ENCODE results near the gene TMEM187. TPM values are rescaled to one million over a fixed set of nuclear protein-coding genes. Genes with fewer than 3 reads are reported as not detected.

TMEM187 gene
- total RNA-seq, 1 donor from 2014 or later: 14.4 TPM

- H3K27me3 Mint-ChIP-seq: no peaks in the 10 kb centered on the region
- peak within 1 kb of the TSS; percentile 91 for H3K27ac Mint-ChIP-seq
- DNase-seq (ENCODE audit: extremely low spot score, unreplicated experiment): no peak
- H3K36me3 Mint-ChIP-seq: no peaks in the 10 kb centered on the region
- TF ChIP-seq CTCF (conservative IDR thresholded peaks at IDR 0.05): no peak
- H3K4me1 Mint-ChIP-seq (ENCODE audit: unreplicated experiment): peaks cover 7% of the 10 kb centered on the region
- H3K4me3 Mint-ChIP-seq: peak within 1 kb of the TSS; percentile 86
- no peaks in the 10 kb centered on the region for H3K9me3 Mint-ChIP-seq
These were observed 46.6 kb upstream of the TMEM187 start, which contains the start of gene ARHGAP4 for GRCh38 chrX:153925739-153926551. Gene ARHGAP4 (minus strand): TSS chrX:153926264. CDS start chrX:153926202, 62 bp downstream.

DNA sequence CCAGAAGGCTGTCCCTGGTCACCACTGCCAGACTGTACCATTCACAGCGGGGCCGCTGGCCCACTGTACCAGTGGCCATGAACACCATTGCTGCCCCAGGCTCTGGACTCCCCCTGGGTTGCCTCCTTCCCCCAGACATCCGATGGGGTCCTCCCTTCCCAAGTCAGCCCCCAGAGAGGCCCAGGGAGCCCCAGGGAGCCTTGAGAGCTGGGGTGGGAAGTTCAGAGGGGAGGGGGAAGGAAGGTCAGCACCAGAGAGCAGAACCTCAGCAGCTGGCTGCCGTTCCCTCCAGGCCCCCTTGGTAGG, 46.0 kb upstream of the TMEM187 start:
- TF ChIP-seq CTCF (conservative IDR thresholded peaks at IDR 0.05): no peak
- H3K27me3 Mint-ChIP-seq: no peaks in the 10 kb centered on the region
- peaks cover 7% of the 10 kb centered on the region for H3K4me1 Mint-ChIP-seq (ENCODE audit: unreplicated experiment)
- H3K36me3 Mint-ChIP-seq: peaks cover 2% of the 10 kb centered on the region
- no peaks in the 10 kb centered on the region for H3K9me3 Mint-ChIP-seq
- DNase-seq (ENCODE audit: extremely low spot score, unreplicated experiment): no peak
- H3K4me3 Mint-ChIP-seq: no peak overlapping the region
- no peak overlapping the region for H3K27ac Mint-ChIP-seq

- no peaks in the 10 kb centered on the region for H3K9me3 Mint-ChIP-seq
- peak overlapping the region; percentile 91 for H3K27ac Mint-ChIP-seq
- no peak for DNase-seq (ENCODE audit: extremely low spot score, unreplicated experiment)
These were observed 45.5 kb upstream of the TMEM187 start for GRCh38 chrX:153926858-153927671.

GRCh38 chrX:153927672-153927921, 45.0 kb upstream of the TMEM187 start:
- peak overlapping the region; percentile 91 for H3K27ac Mint-ChIP-seq
- peaks cover 4% of the 10 kb centered on the region for H3K36me3 Mint-ChIP-seq
- TF ChIP-seq CTCF (conservative IDR thresholded peaks at IDR 0.05): no peak
- peak overlapping the region; percentile 86 for H3K4me3 Mint-ChIP-seq
- no peaks in the 10 kb centered on the region for H3K9me3 Mint-ChIP-seq
- DNase-seq (ENCODE audit: extremely low spot score, unreplicated experiment): no peak
- H3K27me3 Mint-ChIP-seq: no peaks in the 10 kb centered on the region
- peaks cover 7% of the 10 kb centered on the region for H3K4me1 Mint-ChIP-seq (ENCODE audit: unreplicated experiment)

More at GRCh38 chrX:153926858-153927671, 45.5 kb upstream of the TMEM187 start:
- Mint-ChIP-seq H3K4me1 (ENCODE audit: unreplicated experiment) (peaks cover 7% of the 10 kb centered on the region), H3K36me3 (peaks cover 4% of the 10 kb centered on the region), H3K27me3 (no peaks in the 10 kb centered on the region), H3K4me3 (peak overlapping the region; percentile 86)
- TF ChIP-seq CTCF (conservative IDR thresholded peaks at IDR 0.05): no peak

GRCh38 chrX:153927922-153928760, 44.4 kb upstream of the TMEM187 start:
- Mint-ChIP-seq H3K9me3 (no peaks in the 10 kb centered on the region), H3K4me1 (ENCODE audit: unreplicated experiment) (peaks cover 7% of the 10 kb centered on the region), H3K27ac (peak overlapping the region; percentile 97), H3K36me3 (peaks cover 4% of the 10 kb centered on the region), H3K27me3 (no peaks in the 10 kb centered on the region), H3K4me3 (peak overlapping the region; percentile 88)
- peak; percentile 95 for DNase-seq (ENCODE audit: extremely low spot score, unreplicated experiment)
- TF ChIP-seq CTCF (conservative IDR thresholded peaks at IDR 0.05): no peak
